Neural cell (in vitro differentiated cells): ENCODE results near the gene LRRC71. TPM values are rescaled to one million over a fixed set of nuclear protein-coding genes. Genes with fewer than 3 reads are reported as not detected.
A peak's percentile ranks its signal among the peaks of the same experiment; 100 is the strongest.

ENCODE experiments used
- H2AFZ ChIP-seq: fragments of 200-600, 300-800 bp; sonication (generic), shearing (Covaris generic); 2 replicates; pipeline ENCODE4 v1.6.0; 2014; ENCODE audit warnings: low read depth, mild to moderate bottlenecking, antibody characterized with exemption, low read length, moderate library complexity
- H3F3A ChIP-seq: fragments of 200-600 bp; shearing (Covaris generic); 2 replicates; pipeline ENCODE4 v1.6.1; 2016; ENCODE audit warnings: mild to moderate bottlenecking, moderate library complexity, mixed read lengths, antibody characterized with exemption, low read length; ENCODE audit not compliant: insufficient read depth, poor library complexity, severe bottlenecking
- H3K27ac ChIP-seq: fragments of 200-600, 300-800 bp; sonication (generic), shearing (Covaris generic); 2 replicates; pipeline ENCODE4 v1.5.1; 2014; ENCODE audit warnings: mild to moderate bottlenecking, low read length, moderate library complexity
- H3K27me3 ChIP-seq: fragments of 300-800, 200-600 bp; sonication (generic), shearing (Covaris generic); 2 replicates; pipeline ENCODE4 v1.6.0; 2014; ENCODE audit warnings: mild to moderate bottlenecking, low read depth, low read length, moderate library complexity; ENCODE audit not compliant: insufficient read depth
- H3K36me3 ChIP-seq: fragments of 300-800, 200-600 bp; sonication (generic), shearing (Covaris generic); 2 replicates; pipeline ENCODE4 v1.5.1; 2014; ENCODE audit warnings: mild to moderate bottlenecking, antibody characterized with exemption, low read length, moderate library complexity; ENCODE audit not compliant: insufficient read depth
- H3K4me2 ChIP-seq: fragments of 300-800, 200-600 bp; sonication (generic), shearing (Covaris generic); 2 replicates; pipeline ENCODE4 v1.6.0; 2014; ENCODE audit warnings: mild to moderate bottlenecking, low read length
- H3K4me3 ChIP-seq: fragments of 300-800, 200-600 bp; sonication (generic), shearing (Covaris generic); 2 replicates; pipeline ENCODE4 v1.5.1; 2014; ENCODE audit warnings: mild to moderate bottlenecking, low read length, moderate library complexity
- H3K79me2 ChIP-seq: fragments of 200-600 bp; shearing (Covaris generic); replicated peaks from 2 replicates; pipeline ENCODE4 v1.6.0; 2014; ENCODE audit warnings: mild to moderate bottlenecking, low read length, moderate library complexity; ENCODE audit not compliant: insufficient read depth
- H3K9ac ChIP-seq: fragments of 300-800, 200-600 bp; sonication (generic), shearing (Covaris generic); 2 replicates; pipeline ENCODE4 v1.6.1; 2016; ENCODE audit warnings: mild to moderate bottlenecking, low read length, mixed read lengths
- H3K9me2 ChIP-seq: fragments of 200-600 bp; shearing (Covaris generic); 2 replicates; pipeline ENCODE4 v1.6.1; 2016; ENCODE audit warnings: mild to moderate bottlenecking, low read length, mixed read lengths; ENCODE audit not compliant: insufficient read depth
- H3K9me3 ChIP-seq: fragments of 200-600, 300-800 bp; sonication (generic), shearing (Covaris generic); 2 replicates; pipeline ENCODE4 v1.6.1; 2016; ENCODE audit warnings: mild to moderate bottlenecking, mixed run types, low read length, moderate library complexity, mixed read lengths
- H4K20me1 ChIP-seq: fragments of 200-600 bp; shearing (Covaris generic); 2 replicates; pipeline ENCODE4 v1.6.1; 2016; ENCODE audit warnings: mild to moderate bottlenecking, mixed run types; ENCODE audit not compliant: insufficient read depth
- CTCF ChIP-seq: fragments of 450-650 bp; IDR thresholded peaks from 2 replicates; pipeline ENCODE4 v1.5.1; 2014; ENCODE audit warnings: antibody characterized with exemption, mild to moderate bottlenecking, moderate library complexity; ENCODE audit not compliant: poor library complexity, severe bottlenecking
- EP300 ChIP-seq: fragments of 450-650 bp; conservative IDR thresholded peaks from 2 replicates; pipeline ENCODE4 v1.6.1; 2014; ENCODE audit warnings: antibody characterized with exemption, mild to moderate bottlenecking, moderate library complexity; ENCODE audit not compliant: poor library complexity, severe bottlenecking
- EZH2 ChIP-seq: fragments of 200-600, 300-800 bp; shearing (Covaris generic), sonication (generic); IDR thresholded peaks from 2 replicates; pipeline ENCODE4 v1.6.1; 2014; ENCODE audit warnings: antibody characterized with exemption, low read length, borderline replicate concordance, mild to moderate bottlenecking; ENCODE audit not compliant: insufficient read depth, poor library complexity, severe bottlenecking
- MXI1 ChIP-seq: fragments of 450-650 bp; conservative IDR thresholded peaks from 2 replicates; pipeline ENCODE4 v1.6.1; 2014; ENCODE audit warnings: antibody characterized with exemption, mild to moderate bottlenecking; ENCODE audit not compliant: poor library complexity, severe bottlenecking
- POLR2AphosphoS5 ChIP-seq: IDR thresholded peaks from 2 replicates; pipeline ENCODE4 v1.6.1; 2012
- RAD21 ChIP-seq: fragments of 450-650 bp; conservative IDR thresholded peaks from 2 replicates; pipeline ENCODE4 v1.6.1; 2014; ENCODE audit warnings: antibody characterized with exemption, mild to moderate bottlenecking, moderate library complexity
- REST ChIP-seq: IDR thresholded peaks from 2 replicates; pipeline ENCODE4 v1.6.1; 2012; ENCODE audit warnings: borderline replicate concordance
- SMC3 ChIP-seq: fragments of 450-650 bp; conservative IDR thresholded peaks from 2 replicates; pipeline ENCODE4 v1.6.1; 2014; ENCODE audit warnings: antibody characterized with exemption, mild to moderate bottlenecking, moderate library complexity; ENCODE audit not compliant: poor library complexity
- TAF1 ChIP-seq: IDR thresholded peaks from 2 replicates; pipeline ENCODE4 v1.6.1; 2012; ENCODE audit warnings: low read depth
- polyA minus RNA-seq: library from RNA; depleted of rRNA, polyadenylated mRNA; stranded (reverse); fragments of >200 nt; gene quantifications from 2 replicates; pipeline ENCODE4 v1.2.3, GENCODE V29; 2014
- polyA plus RNA-seq: library from polyadenylated mRNA; depleted of rRNA; stranded (reverse); fragments of >200 nt; gene quantifications from 2 replicates; pipeline ENCODE4 v1.2.3, GENCODE V29; 2014

LRRC71 gene
- polyA plus RNA-seq = not detected in 2 replicates
- not detected in 2 replicates for polyA minus RNA-seq

GRCh38 chr1:156920233-156921052 is at the start of gene LRRC71:
TSS of gene LRRC71 (plus strand) at chr1:156920632. CDS start at chr1:156920804, 172 bp downstream.
- Histone ChIP-seq H3K27ac (no peak within 1 kb of the TSS), H3K9me2 (no peaks in the 10 kb centered on the region), H3F3A (no peaks in the 10 kb centered on the region), H3K4me2 (no peak within 1 kb of the TSS), H3K4me3 (peak within 1 kb of the TSS; percentile 35), H3K27me3 (peaks cover 69% of the 10 kb centered on the region), H3K9ac (no peak within 1 kb of the TSS), H2AFZ (no peak within 1 kb of the TSS), H3K36me3 (no peaks in the 10 kb centered on the region), H3K79me2 (no peaks in the 10 kb centered on the region), H3K9me3 (no peaks in the 10 kb centered on the region), H4K20me1 (no peaks in the 10 kb centered on the region)
- TF ChIP-seq REST (no peak), TAF1 (no peak), MXI1 (no peak), CTCF (peak; percentile 63), SMC3 (peak; percentile 27), EP300 (no peak), RAD21 (peak; percentile 42), EZH2 (peak; percentile 58)

- H3K4me2 ChIP-seq = no peak overlapping the region
- H2AFZ ChIP-seq = no peak overlapping the region
- H3K79me2 ChIP-seq = no peaks in the 10 kb centered on the region
- no peaks in the 10 kb centered on the region for H3K36me3 ChIP-seq
- H3K9ac ChIP-seq = no peak overlapping the region
- no peaks in the 10 kb centered on the region for H4K20me1 ChIP-seq
- H3K27me3 ChIP-seq = no peaks in the 10 kb centered on the region
- no peak overlapping the region for H3K27ac ChIP-seq
- H3K4me3 ChIP-seq = no peak overlapping the region
- TF ChIP-seq REST (no peak), EZH2 (no peak), SMC3 (no peak), MXI1 (no peak), POLR2AphosphoS5 (no peak), EP300 (no peak), TAF1 (no peak)
- no peaks in the 10 kb centered on the region for H3K9me3 ChIP-seq
- no peaks in the 10 kb centered on the region for H3K9me2 ChIP-seq
- no peaks in the 10 kb centered on the region for H3F3A ChIP-seq
These were observed 46.8 kb upstream of the LRRC71 start for GRCh38 chr1:156873659-156874058.
